Panc1 (cell line): ENCODE results near the gene ROBO1. TPM values are rescaled to one million over a fixed set of nuclear protein-coding genes. Genes with fewer than 3 reads are reported as not detected.

Experiments used
- ATAC-seq: fragments of 200-7000 bp; cut with Tn5 transposase; 2 replicates; pipeline ENCODE4 v1.9.1; 2020; ENCODE audit warnings: mild to moderate bottlenecking, moderate library complexity
- BruUV-seq: library from RNA; stranded (reverse); fragments of 400-500 nt; replicated peaks from 2 replicates; lab custom pipeline; 2021; lab: Mats Ljungman, UMichigan
- CTCF ChIA-PET: fragments of 300-600 bp; sonication (Branson Sonifier 250); formaldehyde crosslinking; loops from one replicate; lab custom pipeline; 2022; ENCODE audit warnings: antibody characterized with exemption; lab: Charles Lee
- POLR2A ChIA-PET: fragments of 300-600 bp; sonication (Branson Sonifier 250); formaldehyde crosslinking; loops from one replicate; lab custom pipeline; 2022; ENCODE audit warnings: antibody characterized with exemption; lab: Charles Lee
- DNase-seq: peaks from one replicate; pipeline ENCODE4 v3.0.0-alpha.2; 2010; ENCODE audit warnings: low read depth, low spot score
- H3K27ac ChIP-seq: 2 replicates; pipeline ENCODE4 v1.5.1; 2011; ENCODE audit warnings: mild to moderate bottlenecking, low read length, inconsistent platforms
- H3K27me3 ChIP-seq: fragments of 200-500 bp; sonication (Bioruptor generic); 2 replicates; pipeline ENCODE4 v1.6.0; 2014; ENCODE audit warnings: low read length, inconsistent platforms; ENCODE audit not compliant: control insufficient read depth, insufficient read depth
- H3K36me3 ChIP-seq: fragments of 200-500 bp; sonication (Bioruptor generic); 2 replicates; pipeline ENCODE4 v1.5.1; 2014; ENCODE audit warnings: inconsistent platforms, mild to moderate bottlenecking, low read length, moderate library complexity; ENCODE audit not compliant: control insufficient read depth, insufficient read depth
- H3K4me1 ChIP-seq: 2 replicates; pipeline ENCODE4 v1.5.1; 2011; ENCODE audit warnings: inconsistent platforms, mild to moderate bottlenecking, low read length, moderate library complexity; ENCODE audit not compliant: control insufficient read depth, insufficient read depth
- H3K4me3 ChIP-seq, 2 experiments: 2 replicates each; pipeline ENCODE4 v1.5.1; 2011 to 2012; ENCODE audit warnings: low read depth in 2 of 2, low read length in 2 of 2, mild to moderate bottlenecking in 2 of 2, inconsistent platforms in 1 of 2, moderate library complexity in 1 of 2
- H3K9me3 ChIP-seq: fragments of 200-500 bp; sonication (Bioruptor generic); 2 replicates; pipeline ENCODE4 v1.5.1; 2014; ENCODE audit warnings: low read depth, mild to moderate bottlenecking, inconsistent platforms, low read length, moderate library complexity; ENCODE audit not compliant: control insufficient read depth, insufficient read depth
- POLR2AphosphoS5 ChIP-seq: IDR thresholded peaks from 2 replicates; pipeline ENCODE4 v1.6.1; 2012; ENCODE audit warnings: mild to moderate bottlenecking, low read depth, low read length, moderate library complexity
- SIN3A ChIP-seq: IDR thresholded peaks from 2 replicates; pipeline ENCODE4 v1.6.1; 2012; ENCODE audit warnings: low read depth, mild to moderate bottlenecking, low read length, moderate library complexity, borderline replicate concordance; ENCODE audit not compliant: insufficient read depth
- TCF7L2 ChIP-seq: IDR thresholded peaks from 2 replicates; pipeline ENCODE4 v1.6.1; 2011; ENCODE audit warnings: mild to moderate bottlenecking, low read depth, low read length, inconsistent platforms
- in situ Hi-C: cut with HindIII; loops from 2 replicates; pipeline ENCODE4 v1.10.0; 2016; ENCODE audit warnings: low sequenced_read_pairs, low pct_unique_long_range_greater_than_20kb
- intact Hi-C: fragments of 100-400 bp; cut with micrococcal nuclease; formaldehyde crosslinking; loops from one replicate; pipeline ENCODE4 v1.10.0; 2022; ENCODE audit not compliant: unreplicated experiment
- total RNA-seq: library from RNA; stranded (reverse); gene quantifications from one replicate; pipeline ENCODE4 v1.2.1, GENCODE V29; 2021; ENCODE audit not compliant: unreplicated experiment
- TF ChIP-seq, protein P1 (sequence below), 2 experiments: IDR thresholded peaks; 2 replicates each; pipeline ENCODE4 v1.6.1; 2011 to 2012; ENCODE audit warnings: low read depth in 2 of 2, control low read depth in 1 of 2, low read length in 1 of 2, mild to moderate bottlenecking in 1 of 2, moderate library complexity in 1 of 2; ENCODE audit not compliant: insufficient read depth in 1 of 2
- TF ChIP-seq, protein P2 (sequence below): fragments of 450-650 bp; IDR thresholded peaks from 2 replicates; pipeline ENCODE4 v1.5.1; 2017; ENCODE audit warnings: mild to moderate bottlenecking

The ROBO1 gene
- total RNA-seq, 1 experiment from 2014 or later: 61.6 TPM

DNA sequence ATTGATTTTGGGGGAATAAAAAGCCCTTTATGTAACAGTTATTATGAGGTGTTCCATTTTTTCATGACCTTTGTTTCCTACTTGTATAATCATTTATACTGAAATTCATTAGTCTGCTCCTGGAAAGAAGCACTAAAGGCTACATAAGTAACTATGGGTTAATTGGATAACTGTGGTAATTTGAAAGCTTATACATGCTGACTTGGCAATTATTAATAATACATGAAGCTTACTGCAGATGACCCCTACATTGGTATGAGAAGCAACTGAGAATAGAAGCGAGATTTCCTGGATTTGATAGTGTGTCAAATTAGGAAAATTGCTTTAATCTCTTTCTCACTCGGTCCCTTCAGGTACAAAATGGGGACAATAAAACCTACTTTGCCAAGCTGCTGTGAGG, 658.0 kb downstream of the ROBO1 start:
- ATAC-seq: no peak
- Histone ChIP-seq H3K9me3 (no peaks in the 10 kb centered on the region), H3K36me3 (no peaks in the 10 kb centered on the region), H3K4me1 (no peaks in the 10 kb centered on the region), H3K4me3 (no peak overlapping the region), H3K27me3 (no peaks in the 10 kb centered on the region), H3K27ac (no peak overlapping the region)
- in situ Hi-C loops: no loop called here
- no peak for DNase-seq
- POLR2A ChIA-PET: no interaction called here
- TF ChIP-seq POLR2AphosphoS5: no peak
- TF ChIP-seq, protein P1, sequence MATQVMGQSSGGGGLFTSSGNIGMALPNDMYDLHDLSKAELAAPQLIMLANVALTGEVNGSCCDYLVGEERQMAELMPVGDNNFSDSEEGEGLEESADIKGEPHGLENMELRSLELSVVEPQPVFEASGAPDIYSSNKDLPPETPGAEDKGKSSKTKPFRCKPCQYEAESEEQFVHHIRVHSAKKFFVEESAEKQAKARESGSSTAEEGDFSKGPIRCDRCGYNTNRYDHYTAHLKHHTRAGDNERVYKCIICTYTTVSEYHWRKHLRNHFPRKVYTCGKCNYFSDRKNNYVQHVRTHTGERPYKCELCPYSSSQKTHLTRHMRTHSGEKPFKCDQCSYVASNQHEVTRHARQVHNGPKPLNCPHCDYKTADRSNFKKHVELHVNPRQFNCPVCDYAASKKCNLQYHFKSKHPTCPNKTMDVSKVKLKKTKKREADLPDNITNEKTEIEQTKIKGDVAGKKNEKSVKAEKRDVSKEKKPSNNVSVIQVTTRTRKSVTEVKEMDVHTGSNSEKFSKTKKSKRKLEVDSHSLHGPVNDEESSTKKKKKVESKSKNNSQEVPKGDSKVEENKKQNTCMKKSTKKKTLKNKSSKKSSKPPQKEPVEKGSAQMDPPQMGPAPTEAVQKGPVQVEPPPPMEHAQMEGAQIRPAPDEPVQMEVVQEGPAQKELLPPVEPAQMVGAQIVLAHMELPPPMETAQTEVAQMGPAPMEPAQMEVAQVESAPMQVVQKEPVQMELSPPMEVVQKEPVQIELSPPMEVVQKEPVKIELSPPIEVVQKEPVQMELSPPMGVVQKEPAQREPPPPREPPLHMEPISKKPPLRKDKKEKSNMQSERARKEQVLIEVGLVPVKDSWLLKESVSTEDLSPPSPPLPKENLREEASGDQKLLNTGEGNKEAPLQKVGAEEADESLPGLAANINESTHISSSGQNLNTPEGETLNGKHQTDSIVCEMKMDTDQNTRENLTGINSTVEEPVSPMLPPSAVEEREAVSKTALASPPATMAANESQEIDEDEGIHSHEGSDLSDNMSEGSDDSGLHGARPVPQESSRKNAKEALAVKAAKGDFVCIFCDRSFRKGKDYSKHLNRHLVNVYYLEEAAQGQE (IDR thresholded peaks at IDR 0.05; ENCODE audit: insufficient read depth in 1 of 2, low read depth in 2 of 2, low read length in 1 of 2): no peak
- TF ChIP-seq, protein P2, sequence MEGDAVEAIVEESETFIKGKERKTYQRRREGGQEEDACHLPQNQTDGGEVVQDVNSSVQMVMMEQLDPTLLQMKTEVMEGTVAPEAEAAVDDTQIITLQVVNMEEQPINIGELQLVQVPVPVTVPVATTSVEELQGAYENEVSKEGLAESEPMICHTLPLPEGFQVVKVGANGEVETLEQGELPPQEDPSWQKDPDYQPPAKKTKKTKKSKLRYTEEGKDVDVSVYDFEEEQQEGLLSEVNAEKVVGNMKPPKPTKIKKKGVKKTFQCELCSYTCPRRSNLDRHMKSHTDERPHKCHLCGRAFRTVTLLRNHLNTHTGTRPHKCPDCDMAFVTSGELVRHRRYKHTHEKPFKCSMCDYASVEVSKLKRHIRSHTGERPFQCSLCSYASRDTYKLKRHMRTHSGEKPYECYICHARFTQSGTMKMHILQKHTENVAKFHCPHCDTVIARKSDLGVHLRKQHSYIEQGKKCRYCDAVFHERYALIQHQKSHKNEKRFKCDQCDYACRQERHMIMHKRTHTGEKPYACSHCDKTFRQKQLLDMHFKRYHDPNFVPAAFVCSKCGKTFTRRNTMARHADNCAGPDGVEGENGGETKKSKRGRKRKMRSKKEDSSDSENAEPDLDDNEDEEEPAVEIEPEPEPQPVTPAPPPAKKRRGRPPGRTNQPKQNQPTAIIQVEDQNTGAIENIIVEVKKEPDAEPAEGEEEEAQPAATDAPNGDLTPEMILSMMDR: no peak
- TF ChIP-seq SIN3A: no peak
- TF ChIP-seq TCF7L2: no peak
- intact Hi-C loops: no loop called here
- CTCF ChIA-PET: no interaction called here
- no TSS peak for BruUV-seq

DNA sequence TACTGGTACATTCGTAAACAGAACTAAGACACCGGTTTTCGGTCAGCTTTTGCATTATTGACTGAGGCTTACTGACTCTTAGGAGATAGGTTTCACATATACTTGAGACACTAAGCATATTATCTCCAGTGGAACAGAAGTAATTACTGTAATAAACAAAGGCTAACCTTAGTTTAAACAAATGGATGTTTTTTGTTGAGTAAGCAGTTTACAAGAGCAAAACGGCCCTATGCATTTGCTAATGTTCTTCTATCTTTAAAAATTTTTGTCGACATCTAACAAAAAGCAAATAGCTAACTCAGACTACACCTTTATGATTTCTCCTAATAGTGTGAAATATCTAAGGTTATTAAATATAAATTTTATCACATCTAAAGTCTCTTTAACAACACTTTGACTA, 664.5 kb downstream of the ROBO1 start:
- BruUV-seq: no TSS peak
- no peak for ATAC-seq
- TF ChIP-seq, protein P1 (IDR thresholded peaks at IDR 0.05; ENCODE audit: insufficient read depth in 1 of 2, low read depth in 2 of 2, low read length in 1 of 2): no peak
- TF ChIP-seq, protein P2: no peak
- TF ChIP-seq POLR2AphosphoS5 (no peak), TCF7L2 (no peak), SIN3A (no peak)
- Histone ChIP-seq H3K27ac (no peak overlapping the region), H3K27me3 (no peaks in the 10 kb centered on the region), H3K4me1 (no peaks in the 10 kb centered on the region), H3K36me3 (no peaks in the 10 kb centered on the region), H3K9me3 (no peaks in the 10 kb centered on the region), H3K4me3 (no peak overlapping the region)
- intact Hi-C loops (no loop called here), in situ Hi-C loops (no loop called here)
- POLR2A ChIA-PET: no interaction called here
- CTCF ChIA-PET: no interaction called here
- no peak for DNase-seq
